Measurements from ENCODE around the gene DHRS2. TPM values are rescaled to one million over a fixed set of nuclear protein-coding genes. Genes with fewer than 3 reads are reported as not detected.

DHRS2 gene
- total and polyA plus RNA-seq, 2 donors (not counting 1 experiment from before 2014, with no cell fraction given), result not detected

GRCh38 chr14:23641180-23641914, 5.2 kb downstream of the DHRS2 start:
- peaks cover 0 to 5% (median 2%) of the 10 kb centered on the region in 3 donors for H3K9me3 ChIP-seq (ENCODE audit: control extremely low read depth in 1 of 3, control insufficient read depth in 2 of 3, insufficient read depth in 1 of 3, low read length in 2 of 3)
- ATAC-seq (ENCODE audit: low read depth) (no peak), DNase-seq (no peak)
- no peaks in the 10 kb centered on the region for H3K79me2 ChIP-seq (ENCODE audit: control insufficient read depth, insufficient read depth, low read length)
- CTCF ChIA-PET, result interaction anchor here (2.9 kb wide), 1 partner anchor 9 kb away, joined by 15 read pairs; no protein-coding TSS in a partner anchor
- no peaks in the 10 kb centered on the region for H3K36me3 ChIP-seq (replicated peaks in 1 of 2; ENCODE audit: control extremely low read depth in 1 of 2, control insufficient read depth in 1 of 2, extremely low read depth in 1 of 2, insufficient read depth in 2 of 2, low read length in 1 of 2)
- no peaks in the 10 kb centered on the region for H3K4me1 ChIP-seq (ENCODE audit: control insufficient read depth in 2 of 2, insufficient read depth in 2 of 2, low read length in 2 of 2)
- WGBS (ENCODE audit: insufficient coverage), result 90% methylated on average over 1 of the region's 4 CpGs
- H3K27me3 ChIP-seq (replicated peaks in 1 of 4; ENCODE audit: control extremely low read depth in 1 of 4, control insufficient read depth in 3 of 4, insufficient read depth in 4 of 4, low read length in 3 of 4), result peaks cover 0 to 6% (median 0%) of the 10 kb centered on the region in 4 experiments
- H4K20me1 ChIP-seq (ENCODE audit: control insufficient read depth, insufficient read depth, low read length, poor library complexity, severe bottlenecking), result no peaks in the 10 kb centered on the region
- no peak overlapping the region for H3K27ac ChIP-seq (ENCODE audit: low read length in 2 of 2)
- Mint-ChIP-seq H3K27ac (no peak overlapping the region), H3K4me3 (no peak overlapping the region), H3K9me3 (ENCODE audit: insufficient read depth) (no peaks in the 10 kb centered on the region), H3K4me1 (no peaks in the 10 kb centered on the region), H3K27me3 (peaks cover 9% of the 10 kb centered on the region)
- no peak overlapping the region for H3K4me2 ChIP-seq (replicated peaks; ENCODE audit: low read depth, low read length, poor library complexity, severe bottlenecking)
- H3K9ac ChIP-seq (ENCODE audit: low read length), result no peak overlapping the region
- TF ChIP-seq, protein P1, sequence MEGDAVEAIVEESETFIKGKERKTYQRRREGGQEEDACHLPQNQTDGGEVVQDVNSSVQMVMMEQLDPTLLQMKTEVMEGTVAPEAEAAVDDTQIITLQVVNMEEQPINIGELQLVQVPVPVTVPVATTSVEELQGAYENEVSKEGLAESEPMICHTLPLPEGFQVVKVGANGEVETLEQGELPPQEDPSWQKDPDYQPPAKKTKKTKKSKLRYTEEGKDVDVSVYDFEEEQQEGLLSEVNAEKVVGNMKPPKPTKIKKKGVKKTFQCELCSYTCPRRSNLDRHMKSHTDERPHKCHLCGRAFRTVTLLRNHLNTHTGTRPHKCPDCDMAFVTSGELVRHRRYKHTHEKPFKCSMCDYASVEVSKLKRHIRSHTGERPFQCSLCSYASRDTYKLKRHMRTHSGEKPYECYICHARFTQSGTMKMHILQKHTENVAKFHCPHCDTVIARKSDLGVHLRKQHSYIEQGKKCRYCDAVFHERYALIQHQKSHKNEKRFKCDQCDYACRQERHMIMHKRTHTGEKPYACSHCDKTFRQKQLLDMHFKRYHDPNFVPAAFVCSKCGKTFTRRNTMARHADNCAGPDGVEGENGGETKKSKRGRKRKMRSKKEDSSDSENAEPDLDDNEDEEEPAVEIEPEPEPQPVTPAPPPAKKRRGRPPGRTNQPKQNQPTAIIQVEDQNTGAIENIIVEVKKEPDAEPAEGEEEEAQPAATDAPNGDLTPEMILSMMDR (IDR thresholded peaks at IDR 0.05), result no peak
- TF ChIP-seq EZH2 (IDR thresholded peaks at IDR 0.05; ENCODE audit: borderline replicate concordance, insufficient read depth, low read depth, low read length, poor library complexity, severe bottlenecking), result no peak
- POLR2A ChIA-PET, result no interaction called here
- intact Hi-C loops (cut with micrococcal nuclease), result no loop called here
- H2AFZ ChIP-seq (ENCODE audit: insufficient read depth, low read depth, low read length, poor library complexity, severe bottlenecking), result no peak overlapping the region
- H3K4me3 ChIP-seq (ENCODE audit: control extremely low read depth in 1 of 5, extremely low read depth in 1 of 5, insufficient read depth in 1 of 5, low read depth in 2 of 5, low read length in 4 of 5), result no peak overlapping the region

GRCh38 chr14:23641915-23642588, 5.9 kb downstream of the DHRS2 start:
- Mint-ChIP-seq H3K27me3 (peaks cover 10% of the 10 kb centered on the region), H3K27ac (no peak overlapping the region), H3K9me3 (ENCODE audit: insufficient read depth) (no peaks in the 10 kb centered on the region), H3K4me1 (no peaks in the 10 kb centered on the region), H3K4me3 (no peak overlapping the region)
- H3K4me1 ChIP-seq (ENCODE audit: control insufficient read depth in 2 of 2, insufficient read depth in 2 of 2, low read length in 2 of 2), result no peaks in the 10 kb centered on the region
- ChIA-PET POLR2A (no interaction called here), CTCF (interaction anchor here (2.9 kb wide), 1 partner anchor 10 kb away, joined by 15 read pairs; no protein-coding TSS in a partner anchor)
- peaks cover 0 to 6% (median 0%) of the 10 kb centered on the region in 4 experiments for H3K27me3 ChIP-seq (replicated peaks in 1 of 4; ENCODE audit: control extremely low read depth in 1 of 4, control insufficient read depth in 3 of 4, insufficient read depth in 4 of 4, low read length in 3 of 4)
- H4K20me1 ChIP-seq (ENCODE audit: control insufficient read depth, insufficient read depth, low read length, poor library complexity, severe bottlenecking), result no peaks in the 10 kb centered on the region
- DNase-seq (no peak), ATAC-seq (ENCODE audit: low read depth) (no peak)
- no peaks in the 10 kb centered on the region for H3K79me2 ChIP-seq (ENCODE audit: control insufficient read depth, insufficient read depth, low read length)
- no peak overlapping the region for H3K9ac ChIP-seq (ENCODE audit: low read length)
- H3K27ac ChIP-seq (ENCODE audit: low read length in 2 of 2), result no peak overlapping the region
- H3K4me3 ChIP-seq (ENCODE audit: control extremely low read depth in 1 of 5, extremely low read depth in 1 of 5, insufficient read depth in 1 of 5, low read depth in 2 of 5, low read length in 4 of 5), result no peak overlapping the region
- H3K36me3 ChIP-seq (replicated peaks in 1 of 2; ENCODE audit: control extremely low read depth in 1 of 2, control insufficient read depth in 1 of 2, extremely low read depth in 1 of 2, insufficient read depth in 2 of 2, low read length in 1 of 2), result no peaks in the 10 kb centered on the region
- 42% methylated on average over 2 of the region's 3 CpGs for WGBS (ENCODE audit: insufficient coverage)
- intact Hi-C loops (cut with micrococcal nuclease), result no loop called here
- TF ChIP-seq EZH2 (IDR thresholded peaks at IDR 0.05; ENCODE audit: borderline replicate concordance, insufficient read depth, low read depth, low read length, poor library complexity, severe bottlenecking), result no peak
- TF ChIP-seq, protein P1 (IDR thresholded peaks at IDR 0.05), result no peak
- no peak overlapping the region for H3K4me2 ChIP-seq (replicated peaks; ENCODE audit: low read depth, low read length, poor library complexity, severe bottlenecking)
- no peak overlapping the region for H2AFZ ChIP-seq (ENCODE audit: insufficient read depth, low read depth, low read length, poor library complexity, severe bottlenecking)
- H3K9me3 ChIP-seq (ENCODE audit: control extremely low read depth in 1 of 3, control insufficient read depth in 2 of 3, insufficient read depth in 1 of 3, low read length in 2 of 3), result no peaks in the 10 kb centered on the region
